Osteoblast (primary cell): ENCODE results near the gene AKAP12. TPM values are rescaled to one million over a fixed set of nuclear protein-coding genes. Genes with fewer than 3 reads are reported as not detected.

Experiments
- DNase-seq: peaks from one replicate; pipeline ENCODE4 v3.0.0; 2011; ENCODE audit warnings: low spot score, mixed read lengths; ENCODE audit not compliant: insufficient read length; ENCODE audit errors: missing footprints
- H2AFZ ChIP-seq: 2 replicates; pipeline ENCODE4 v1.6.0; 2011; ENCODE audit warnings: mild to moderate bottlenecking, low read length
- H3K27ac ChIP-seq: 2 replicates; pipeline ENCODE4 v1.5.1; 2011; ENCODE audit warnings: mild to moderate bottlenecking, low read depth, low read length, moderate library complexity
- H3K27me3 ChIP-seq: 2 replicates; pipeline ENCODE4 v1.6.0; 2012; ENCODE audit warnings: mild to moderate bottlenecking, control low read depth, inconsistent platforms, low read length, moderate library complexity; ENCODE audit not compliant: insufficient read depth
- H3K36me3 ChIP-seq: 2 replicates; pipeline ENCODE4 v1.5.1; 2011; ENCODE audit warnings: mild to moderate bottlenecking, low read length, control low read depth, moderate library complexity; ENCODE audit not compliant: insufficient read depth
- H3K4me1 ChIP-seq: 2 replicates; pipeline ENCODE4 v1.5.1; 2011; ENCODE audit warnings: mild to moderate bottlenecking, low read length, control low read depth, moderate library complexity; ENCODE audit not compliant: insufficient read depth
- H3K4me2 ChIP-seq: 2 replicates; pipeline ENCODE4 v1.6.0; 2011; ENCODE audit warnings: mild to moderate bottlenecking, low read length; ENCODE audit not compliant: insufficient read depth
- H3K4me3 ChIP-seq: fragments of 200-600 bp; sonication (generic); 3 replicates; pipeline ENCODE4 v1.5.1; 2012; ENCODE audit warnings: mild to moderate bottlenecking, low read length, inconsistent platforms; ENCODE audit not compliant: insufficient read depth
- H3K79me2 ChIP-seq: 2 replicates; pipeline ENCODE4 v1.6.0; 2012; ENCODE audit warnings: mild to moderate bottlenecking, low read length, control low read depth, inconsistent platforms; ENCODE audit not compliant: insufficient read depth
- H3K9me3 ChIP-seq: 2 replicates; pipeline ENCODE4 v1.5.1; 2011; ENCODE audit warnings: low read depth, low read length, control low read depth
- H4K20me1 ChIP-seq: 2 replicates; pipeline ENCODE4 v1.6.0; 2012; ENCODE audit warnings: mild to moderate bottlenecking, low read length, control low read depth; ENCODE audit not compliant: insufficient read depth
- CTCF ChIP-seq: IDR thresholded peaks from 2 replicates; pipeline ENCODE4 v1.5.1; 2011; ENCODE audit warnings: mild to moderate bottlenecking, low read depth, low read length, moderate library complexity; ENCODE audit errors: extremely low read depth
- total RNA-seq: library from RNA; depleted of rRNA; stranded (reverse); fragments of >200 nt; gene quantifications from 2 replicates; pipeline ENCODE4 v1.2.3, GENCODE V29; 2012

Gene AKAP12
- total RNA-seq, 1 donor = 67.3 TPM

- H3K4me3 ChIP-seq = no peak overlapping the region
- TF ChIP-seq CTCF = no peak
- no peak overlapping the region for H3K27ac ChIP-seq
- no peaks in the 10 kb centered on the region for H4K20me1 ChIP-seq
- H2AFZ ChIP-seq = no peak overlapping the region
- H3K9me3 ChIP-seq = no peaks in the 10 kb centered on the region
- H3K36me3 ChIP-seq = no peaks in the 10 kb centered on the region
- no peak for DNase-seq
- H3K27me3 ChIP-seq = no peaks in the 10 kb centered on the region
- H3K4me1 ChIP-seq = no peaks in the 10 kb centered on the region
- no peaks in the 10 kb centered on the region for H3K79me2 ChIP-seq
- no peak overlapping the region for H3K4me2 ChIP-seq
Observed at GRCh38 chr6:151284548-151285017, 44.8 kb downstream of the AKAP12 start.

GRCh38 chr6:151285122-151285521, 45.4 kb downstream of the AKAP12 start:
- no peak overlapping the region for H3K4me2 ChIP-seq
- DNase-seq = peak; percentile 45
- no peak overlapping the region for H3K27ac ChIP-seq
- no peak overlapping the region for H2AFZ ChIP-seq
- H3K36me3 ChIP-seq = no peaks in the 10 kb centered on the region
- H4K20me1 ChIP-seq = no peaks in the 10 kb centered on the region
- H3K4me3 ChIP-seq = no peak overlapping the region
- H3K4me1 ChIP-seq = no peaks in the 10 kb centered on the region
- no peaks in the 10 kb centered on the region for H3K79me2 ChIP-seq
- no peak for TF ChIP-seq CTCF
- H3K9me3 ChIP-seq = no peaks in the 10 kb centered on the region
- no peaks in the 10 kb centered on the region for H3K27me3 ChIP-seq

- Histone ChIP-seq H3K36me3 (no peaks in the 10 kb centered on the region), H3K27me3 (no peaks in the 10 kb centered on the region), H3K79me2 (no peaks in the 10 kb centered on the region), H4K20me1 (no peaks in the 10 kb centered on the region), H2AFZ (no peak overlapping the region), H3K9me3 (no peaks in the 10 kb centered on the region), H3K4me3 (no peak overlapping the region), H3K4me1 (no peaks in the 10 kb centered on the region), H3K4me2 (no peak overlapping the region), H3K27ac (no peak overlapping the region)
- TF ChIP-seq CTCF = no peak
- DNase-seq = no peak
Observed at GRCh38 chr6:151286214-151286613, 46.4 kb downstream of the AKAP12 start.

GRCh38 chr6:151288712-151289398, 49.1 kb downstream of the AKAP12 start:
- DNase-seq = no peak
- Histone ChIP-seq H3K4me1 (no peaks in the 10 kb centered on the region), H3K9me3 (no peaks in the 10 kb centered on the region), H3K27me3 (no peaks in the 10 kb centered on the region), H4K20me1 (no peaks in the 10 kb centered on the region), H3K4me2 (no peak overlapping the region), H2AFZ (no peak overlapping the region), H3K79me2 (no peaks in the 10 kb centered on the region), H3K36me3 (no peaks in the 10 kb centered on the region), H3K27ac (no peak overlapping the region), H3K4me3 (no peak overlapping the region)
- TF ChIP-seq CTCF = no peak
